Measurements from ENCODE around the gene SMIM11.
"Not testable (repeated sequence)": the region's sequence is repeated elsewhere in the genome, so short reads cannot be mapped to it uniquely, and the experiment has no call there.

Gene SMIM11

GRCh38 chr21:34374940-34375618 lies at the start of gene SMIM11:
Gene SMIM11, plus strand, starts transcription at chr21:34375507. Its CDS starts 3,998 bp downstream, at chr21:34379505.
- H3K4me1 ChIP-seq (ENCODE audit: insufficient read depth, low read length); H3K9me3 ChIP-seq (ENCODE audit: low read length); H3K4me3 ChIP-seq (ENCODE audit: low read length); H3K27me3 ChIP-seq (ENCODE audit: insufficient read depth, low read length); H3K36me3 ChIP-seq (ENCODE audit: insufficient read depth, low read length); H2AFZ ChIP-seq (ENCODE audit: low read depth, low read length): not testable (repeated sequence)

- Histone ChIP-seq H3K27me3 (ENCODE audit: insufficient read depth, low read length) (no peaks in the 10 kb centered on the region), H3K4me1 (ENCODE audit: insufficient read depth, low read length) (peaks cover 5% of the 10 kb centered on the region), H3K4me3 (ENCODE audit: low read length) (no peak overlapping the region), H3K36me3 (ENCODE audit: insufficient read depth, low read length) (no peaks in the 10 kb centered on the region), H2AFZ (ENCODE audit: low read depth, low read length) (no peak overlapping the region), H3K9me3 (ENCODE audit: low read length) (peaks cover 3% of the 10 kb centered on the region)
These were observed 45.3 kb upstream of the SMIM11 start for GRCh38 chr21:34330055-34330454.

GRCh38 chr21:34331726-34332125 lies 43.6 kb upstream of the SMIM11 start:
- Histone ChIP-seq H3K4me1 (ENCODE audit: insufficient read depth, low read length) (peaks cover 5% of the 10 kb centered on the region), H3K27me3 (ENCODE audit: insufficient read depth, low read length) (no peaks in the 10 kb centered on the region), H2AFZ (ENCODE audit: low read depth, low read length) (no peak overlapping the region), H3K9me3 (ENCODE audit: low read length) (peaks cover 3% of the 10 kb centered on the region), H3K36me3 (ENCODE audit: insufficient read depth, low read length) (no peaks in the 10 kb centered on the region), H3K4me3 (ENCODE audit: low read length) (no peak overlapping the region)

GRCh38 chr21:34332347-34332746 lies 43.0 kb upstream of the SMIM11 start:
- Histone ChIP-seq H3K4me1 (ENCODE audit: insufficient read depth, low read length) (peaks cover 5% of the 10 kb centered on the region), H2AFZ (ENCODE audit: low read depth, low read length) (no peak overlapping the region), H3K9me3 (ENCODE audit: low read length) (peaks cover 3% of the 10 kb centered on the region), H3K36me3 (ENCODE audit: insufficient read depth, low read length) (no peaks in the 10 kb centered on the region), H3K27me3 (ENCODE audit: insufficient read depth, low read length) (no peaks in the 10 kb centered on the region), H3K4me3 (ENCODE audit: low read length) (no peak overlapping the region)

- Histone ChIP-seq H3K9me3 (ENCODE audit: low read length) (peaks cover 3% of the 10 kb centered on the region), H3K4me3 (ENCODE audit: low read length) (no peak overlapping the region), H2AFZ (ENCODE audit: low read depth, low read length) (no peak overlapping the region), H3K4me1 (ENCODE audit: insufficient read depth, low read length) (peaks cover 5% of the 10 kb centered on the region), H3K36me3 (ENCODE audit: insufficient read depth, low read length) (no peaks in the 10 kb centered on the region), H3K27me3 (ENCODE audit: insufficient read depth, low read length) (no peaks in the 10 kb centered on the region)
These were observed 42.1 kb upstream of the SMIM11 start for GRCh38 chr21:34333121-34333739.

- no peak overlapping the region for H3K4me3 ChIP-seq (ENCODE audit: low read length)
These were observed 40.0 kb upstream of the SMIM11 start for GRCh38 chr21:34335316-34335715.

GRCh38 chr21:34336245-34336644 lies 39.1 kb upstream of the SMIM11 start:
- Histone ChIP-seq H3K27me3 (ENCODE audit: insufficient read depth, low read length) (no peaks in the 10 kb centered on the region), H3K36me3 (ENCODE audit: insufficient read depth, low read length) (no peaks in the 10 kb centered on the region), H3K4me1 (ENCODE audit: insufficient read depth, low read length) (peaks cover 5% of the 10 kb centered on the region), H2AFZ (ENCODE audit: low read depth, low read length) (no peak overlapping the region), H3K4me3 (ENCODE audit: low read length) (no peak overlapping the region), H3K9me3 (ENCODE audit: low read length) (no peaks in the 10 kb centered on the region)

More at GRCh38 chr21:34335316-34335715, 40.0 kb upstream of the SMIM11 start:
- Histone ChIP-seq H3K36me3 (ENCODE audit: insufficient read depth, low read length) (no peaks in the 10 kb centered on the region), H3K27me3 (ENCODE audit: insufficient read depth, low read length) (no peaks in the 10 kb centered on the region), H3K4me1 (ENCODE audit: insufficient read depth, low read length) (peaks cover 5% of the 10 kb centered on the region), H3K9me3 (ENCODE audit: low read length) (no peaks in the 10 kb centered on the region), H2AFZ (ENCODE audit: low read depth, low read length) (no peak overlapping the region)

- Histone ChIP-seq H3K36me3 (ENCODE audit: insufficient read depth, low read length) (no peaks in the 10 kb centered on the region), H3K9me3 (ENCODE audit: low read length) (no peaks in the 10 kb centered on the region), H3K4me1 (ENCODE audit: insufficient read depth, low read length) (peaks cover 5% of the 10 kb centered on the region), H3K27me3 (ENCODE audit: insufficient read depth, low read length) (no peaks in the 10 kb centered on the region), H2AFZ (ENCODE audit: low read depth, low read length) (no peak overlapping the region), H3K4me3 (ENCODE audit: low read length) (no peak overlapping the region)
These were observed 38.4 kb upstream of the SMIM11 start for GRCh38 chr21:34336756-34337391.

GRCh38 chr21:34337741-34338140 lies 37.6 kb upstream of the SMIM11 start:
- no peak overlapping the region for H2AFZ ChIP-seq (ENCODE audit: low read depth, low read length)
- H3K36me3 ChIP-seq (ENCODE audit: insufficient read depth, low read length): no peaks in the 10 kb centered on the region
- peaks cover 5% of the 10 kb centered on the region for H3K4me1 ChIP-seq (ENCODE audit: insufficient read depth, low read length)
- no peaks in the 10 kb centered on the region for H3K9me3 ChIP-seq (ENCODE audit: low read length)
- H3K4me3 ChIP-seq (ENCODE audit: low read length): no peak overlapping the region
- no peaks in the 10 kb centered on the region for H3K27me3 ChIP-seq (ENCODE audit: insufficient read depth, low read length)

GRCh38 chr21:34338226-34338625 lies 37.1 kb upstream of the SMIM11 start:
- Histone ChIP-seq H3K36me3 (ENCODE audit: insufficient read depth, low read length) (no peaks in the 10 kb centered on the region), H3K9me3 (ENCODE audit: low read length) (peaks cover 2% of the 10 kb centered on the region), H3K4me3 (ENCODE audit: low read length) (no peak overlapping the region), H3K4me1 (ENCODE audit: insufficient read depth, low read length) (peaks cover 5% of the 10 kb centered on the region), H2AFZ (ENCODE audit: low read depth, low read length) (no peak overlapping the region), H3K27me3 (ENCODE audit: insufficient read depth, low read length) (no peaks in the 10 kb centered on the region)

GRCh38 chr21:34340061-34340460 lies 35.2 kb upstream of the SMIM11 start:
- H3K4me1 ChIP-seq (ENCODE audit: insufficient read depth, low read length): peaks cover under 1% of the 10 kb centered on the region
- no peaks in the 10 kb centered on the region for H3K27me3 ChIP-seq (ENCODE audit: insufficient read depth, low read length)
- H3K9me3 ChIP-seq (ENCODE audit: low read length): peaks cover 2% of the 10 kb centered on the region
- no peak overlapping the region for H2AFZ ChIP-seq (ENCODE audit: low read depth, low read length)
- H3K4me3 ChIP-seq (ENCODE audit: low read length): no peak overlapping the region
- H3K36me3 ChIP-seq (ENCODE audit: insufficient read depth, low read length): no peaks in the 10 kb centered on the region

GRCh38 chr21:34342476-34342875 lies 32.8 kb upstream of the SMIM11 start:
- no peak overlapping the region for H3K4me3 ChIP-seq (ENCODE audit: low read length)
- H3K4me1 ChIP-seq (ENCODE audit: insufficient read depth, low read length): no peaks in the 10 kb centered on the region
- H3K36me3 ChIP-seq (ENCODE audit: insufficient read depth, low read length): no peaks in the 10 kb centered on the region
- peaks cover 2% of the 10 kb centered on the region for H3K9me3 ChIP-seq (ENCODE audit: low read length)
- no peaks in the 10 kb centered on the region for H3K27me3 ChIP-seq (ENCODE audit: insufficient read depth, low read length)
- no peak overlapping the region for H2AFZ ChIP-seq (ENCODE audit: low read depth, low read length)

- no peak overlapping the region for H3K4me3 ChIP-seq (ENCODE audit: low read length)
- no peaks in the 10 kb centered on the region for H3K4me1 ChIP-seq (ENCODE audit: insufficient read depth, low read length)
- no peak overlapping the region for H2AFZ ChIP-seq (ENCODE audit: low read depth, low read length)
- H3K27me3 ChIP-seq (ENCODE audit: insufficient read depth, low read length): no peaks in the 10 kb centered on the region
- no peaks in the 10 kb centered on the region for H3K36me3 ChIP-seq (ENCODE audit: insufficient read depth, low read length)
- H3K9me3 ChIP-seq (ENCODE audit: low read length): peaks cover 2% of the 10 kb centered on the region
These were observed 32.0 kb upstream of the SMIM11 start for GRCh38 chr21:34343347-34343746.
